Parathyroid adenoma (tissue), 2 donors: Measurements from ENCODE around the gene ZBTB14.

ENCODE experiments used
- H2AFZ ChIP-seq: fragments of 300-600 bp; sonication (generic); one replicate; pipeline ENCODE4 v1.7.0; 2017; ENCODE audit warnings: antibody characterized with exemption, mild to moderate bottlenecking
- H3K27ac ChIP-seq: fragments of 300-600 bp; sonication (generic); one replicate; pipeline ENCODE4 v1.7.0; 2017
- H3K27me3 ChIP-seq: fragments of 300-600 bp; sonication (generic); one replicate; pipeline ENCODE4 v1.7.0; 2017; ENCODE audit warnings: low read length; ENCODE audit not compliant: control insufficient read depth, insufficient read depth
- H3K36me3 ChIP-seq: fragments of 300-600 bp; sonication (generic); one replicate; pipeline ENCODE4 v1.7.0; 2017; ENCODE audit warnings: low read length; ENCODE audit not compliant: control insufficient read depth, insufficient read depth
- H3K4me1 ChIP-seq: fragments of 300-600 bp; sonication (generic); one replicate; pipeline ENCODE4 v1.7.0; 2017; ENCODE audit warnings: control low read depth
- H3K4me2 ChIP-seq: fragments of 300-600 bp; sonication (generic); one replicate; pipeline ENCODE4 v1.7.0; 2017; ENCODE audit warnings: low read length
- H3K4me3 ChIP-seq: fragments of 300-600 bp; sonication (generic); one replicate; pipeline ENCODE4 v1.7.0; 2017; ENCODE audit warnings: low read depth, low read length
- H3K79me2 ChIP-seq: fragments of 300-600 bp; sonication (generic); one replicate; pipeline ENCODE4 v1.7.0; 2017; ENCODE audit warnings: control low read depth
- H3K9ac ChIP-seq: fragments of 300-600 bp; sonication (generic); one replicate; pipeline ENCODE4 v1.7.0; 2017; ENCODE audit warnings: mild to moderate bottlenecking
- H3K9me3 ChIP-seq: fragments of 300-600 bp; sonication (generic); one replicate; pipeline ENCODE4 v1.7.0; 2017; ENCODE audit warnings: low read length; ENCODE audit not compliant: control insufficient read depth
- TF ChIP-seq, protein P1 (sequence below): fragments of 300-600 bp; sonication (generic); IDR thresholded peaks from one replicate; pipeline ENCODE4 v1.7.0; 2017; ENCODE audit warnings: antibody characterized with exemption, mild to moderate bottlenecking
- donor health status: primary hyperparathyroidism.

The ZBTB14 gene

GRCh38 chr18:5294113-5294456 lies 1.4 kb downstream of the ZBTB14 start:
- no peaks in the 10 kb centered on the region for H3K9me3 ChIP-seq
- no peaks in the 10 kb centered on the region for H3K36me3 ChIP-seq
- TF ChIP-seq, protein P1, sequence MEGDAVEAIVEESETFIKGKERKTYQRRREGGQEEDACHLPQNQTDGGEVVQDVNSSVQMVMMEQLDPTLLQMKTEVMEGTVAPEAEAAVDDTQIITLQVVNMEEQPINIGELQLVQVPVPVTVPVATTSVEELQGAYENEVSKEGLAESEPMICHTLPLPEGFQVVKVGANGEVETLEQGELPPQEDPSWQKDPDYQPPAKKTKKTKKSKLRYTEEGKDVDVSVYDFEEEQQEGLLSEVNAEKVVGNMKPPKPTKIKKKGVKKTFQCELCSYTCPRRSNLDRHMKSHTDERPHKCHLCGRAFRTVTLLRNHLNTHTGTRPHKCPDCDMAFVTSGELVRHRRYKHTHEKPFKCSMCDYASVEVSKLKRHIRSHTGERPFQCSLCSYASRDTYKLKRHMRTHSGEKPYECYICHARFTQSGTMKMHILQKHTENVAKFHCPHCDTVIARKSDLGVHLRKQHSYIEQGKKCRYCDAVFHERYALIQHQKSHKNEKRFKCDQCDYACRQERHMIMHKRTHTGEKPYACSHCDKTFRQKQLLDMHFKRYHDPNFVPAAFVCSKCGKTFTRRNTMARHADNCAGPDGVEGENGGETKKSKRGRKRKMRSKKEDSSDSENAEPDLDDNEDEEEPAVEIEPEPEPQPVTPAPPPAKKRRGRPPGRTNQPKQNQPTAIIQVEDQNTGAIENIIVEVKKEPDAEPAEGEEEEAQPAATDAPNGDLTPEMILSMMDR: no peak
- H3K4me2 ChIP-seq: peak overlapping the region; percentile 88
- no peaks in the 10 kb centered on the region for H3K27me3 ChIP-seq
- H3K79me2 ChIP-seq: peaks cover 9% of the 10 kb centered on the region
- H2AFZ ChIP-seq: peak overlapping the region; percentile 68
- H3K9ac ChIP-seq: no peak overlapping the region
- peaks cover 19% of the 10 kb centered on the region for H3K4me1 ChIP-seq
- peak overlapping the region; percentile 89 for H3K4me3 ChIP-seq
- peak overlapping the region; percentile 99 for H3K27ac ChIP-seq

GRCh38 chr18:5288517-5288935 lies 7.0 kb downstream of the ZBTB14 start:
- TF ChIP-seq, protein P1: no peak
- H3K4me1 ChIP-seq: peaks cover 36% of the 10 kb centered on the region
- no peak overlapping the region for H3K27ac ChIP-seq
- H3K9me3 ChIP-seq: no peaks in the 10 kb centered on the region
- no peak overlapping the region for H3K4me3 ChIP-seq
- H3K4me2 ChIP-seq: no peak overlapping the region
- no peaks in the 10 kb centered on the region for H3K27me3 ChIP-seq
- H3K36me3 ChIP-seq: no peaks in the 10 kb centered on the region
- H3K9ac ChIP-seq: no peak overlapping the region
- peaks cover 9% of the 10 kb centered on the region for H3K79me2 ChIP-seq
- no peak overlapping the region for H2AFZ ChIP-seq

DNA sequence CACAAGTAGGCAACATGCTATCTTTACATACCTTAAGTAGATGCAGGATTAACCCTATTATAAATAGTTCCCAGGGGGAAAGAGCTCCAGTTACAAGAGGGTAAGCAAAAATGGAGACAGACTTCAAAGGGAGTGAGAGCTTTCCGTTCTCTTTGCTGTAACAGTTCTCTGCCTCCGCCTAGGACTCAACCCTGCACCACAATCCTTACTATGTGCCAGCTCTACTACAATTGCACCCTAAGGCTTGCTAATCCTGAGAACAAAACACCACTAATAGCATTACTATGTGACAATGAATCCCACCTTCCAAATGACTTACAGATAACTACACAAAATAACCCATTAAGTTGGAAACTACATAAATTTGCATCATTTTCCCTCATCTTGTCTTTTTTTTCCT lies 7.7 kb downstream of the ZBTB14 start:
- H3K9me3 ChIP-seq: no peaks in the 10 kb centered on the region
- no peak overlapping the region for H3K27ac ChIP-seq
- H3K27me3 ChIP-seq: no peaks in the 10 kb centered on the region
- no peak overlapping the region for H3K4me2 ChIP-seq
- no peak overlapping the region for H3K9ac ChIP-seq
- H3K4me1 ChIP-seq: peaks cover 29% of the 10 kb centered on the region
- TF ChIP-seq, protein P1: no peak
- H3K36me3 ChIP-seq: no peaks in the 10 kb centered on the region
- no peak overlapping the region for H2AFZ ChIP-seq
- H3K79me2 ChIP-seq: peaks cover 9% of the 10 kb centered on the region
- H3K4me3 ChIP-seq: no peak overlapping the region

DNA sequence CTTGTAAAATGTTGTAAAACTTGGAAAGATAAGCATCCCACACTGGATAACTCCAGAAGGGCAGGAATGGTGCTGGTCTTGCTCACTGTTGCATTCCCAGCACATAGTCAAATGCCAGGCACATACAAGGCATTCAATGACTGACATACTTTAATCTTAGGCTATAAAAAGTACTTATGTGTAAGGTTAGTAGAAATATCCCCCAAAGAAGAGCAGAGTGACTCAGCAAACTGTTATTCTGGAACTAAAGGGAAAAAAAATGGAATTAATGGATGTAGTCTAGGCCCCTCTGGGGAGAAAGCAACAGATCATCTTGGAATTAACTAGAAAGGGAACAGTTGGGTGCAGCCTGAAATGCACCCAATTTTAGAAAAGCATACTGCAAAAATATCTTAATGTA lies 9.0 kb downstream of the ZBTB14 start:
- Histone ChIP-seq H3K4me3 (no peak overlapping the region), H3K9ac (no peak overlapping the region), H3K27me3 (no peaks in the 10 kb centered on the region), H3K27ac (no peak overlapping the region), H2AFZ (no peak overlapping the region), H3K4me2 (no peak overlapping the region), H3K79me2 (peaks cover 7% of the 10 kb centered on the region), H3K36me3 (no peaks in the 10 kb centered on the region), H3K9me3 (no peaks in the 10 kb centered on the region), H3K4me1 (peaks cover 24% of the 10 kb centered on the region)
- TF ChIP-seq, protein P1: no peak

GRCh38 chr18:5285326-5285725 lies 10.2 kb downstream of the ZBTB14 start:
- Histone ChIP-seq H3K36me3 (no peaks in the 10 kb centered on the region), H2AFZ (peak overlapping the region; percentile 24), H3K4me3 (no peak overlapping the region), H3K9me3 (no peaks in the 10 kb centered on the region), H3K9ac (no peak overlapping the region), H3K27ac (peak overlapping the region; percentile 16), H3K4me1 (peaks cover 24% of the 10 kb centered on the region), H3K27me3 (no peaks in the 10 kb centered on the region), H3K79me2 (peaks cover 2% of the 10 kb centered on the region), H3K4me2 (no peak overlapping the region)
- TF ChIP-seq, protein P1: no peak
